Ectodermal cell (in vitro differentiated cells): Measurements from ENCODE around the gene LEFTY2.
"Not testable (repeated sequence)": the region's sequence is repeated elsewhere in the genome, so short reads cannot be mapped to it uniquely, and the experiment has no call there.

Experiments
- H3K27ac ChIP-seq: 2 replicates; pipeline ENCODE4 v1.7.0; 2013; ENCODE audit warnings: mild to moderate bottlenecking, low read depth, low read length; ENCODE audit not compliant: insufficient read depth, poor library complexity, severe bottlenecking
- H3K27me3 ChIP-seq: 2 replicates; pipeline ENCODE4 v1.7.0; 2013; ENCODE audit warnings: mild to moderate bottlenecking, low read length; ENCODE audit not compliant: insufficient read depth, control insufficient read depth, poor library complexity, severe bottlenecking
- H3K36me3 ChIP-seq: one replicate; pipeline ENCODE4 v1.7.0; 2013; ENCODE audit warnings: low read length; ENCODE audit not compliant: control insufficient read depth, insufficient read depth
- H3K4me1 ChIP-seq: one replicate; pipeline ENCODE4 v1.7.0; 2013; ENCODE audit warnings: low read length; ENCODE audit not compliant: control insufficient read depth, insufficient read depth
- H3K4me3 ChIP-seq: 2 replicates; pipeline ENCODE4 v1.7.0; 2013; ENCODE audit warnings: low read depth, low read length, control low read depth; ENCODE audit not compliant: insufficient read depth
- H3K9me3 ChIP-seq: 2 replicates; pipeline ENCODE4 v1.7.0; 2013; ENCODE audit warnings: mild to moderate bottlenecking, low read length, moderate library complexity; ENCODE audit not compliant: control insufficient read depth
- WGBS, 2 experiments: methylation state at CpG; one replicate each; pipeline ENCODE4 v1.1.7; 2013; ENCODE audit warnings: missing lambda C conversion rate in 2 of 2; 5-methylcytosine and 5-hydroxymethylcytosine counted together

The LEFTY2 gene

GRCh38 chr1:225930566-225930965, 10.5 kb downstream of the LEFTY2 start:
- H3K36me3 ChIP-seq, result no peaks in the 10 kb centered on the region
- H3K27ac ChIP-seq, result no peak overlapping the region
- no peaks in the 10 kb centered on the region for H3K9me3 ChIP-seq
- H3K27me3 ChIP-seq, result no peaks in the 10 kb centered on the region
- no peaks in the 10 kb centered on the region for H3K4me1 ChIP-seq
- H3K4me3 ChIP-seq, result no peak overlapping the region
- WGBS, 2 experiments, result 90 to 93% methylated on average over 2 of the region's 2 CpGs

GRCh38 chr1:225929462-225929861, 11.6 kb downstream of the LEFTY2 start:
- not testable (repeated sequence) for H3K4me1 ChIP-seq, H3K36me3 ChIP-seq, H3K27ac ChIP-seq, H3K9me3 ChIP-seq, H3K4me3 ChIP-seq, H3K27me3 ChIP-seq
- WGBS, 2 experiments, result 93 to 98% methylated on average over 2 to 3 of the region's 3 CpGs

- no peaks in the 10 kb centered on the region for H3K36me3 ChIP-seq
- H3K27ac ChIP-seq, result no peak overlapping the region
- H3K4me3 ChIP-seq, result no peak overlapping the region
- no peaks in the 10 kb centered on the region for H3K4me1 ChIP-seq
- no peaks in the 10 kb centered on the region for H3K9me3 ChIP-seq
- no peaks in the 10 kb centered on the region for H3K27me3 ChIP-seq
- WGBS, 2 experiments, result 93% methylated on average over 13 to 14 of the region's 14 CpGs
Observed at GRCh38 chr1:225928186-225929175, 12.5 kb downstream of the LEFTY2 start.

DNA sequence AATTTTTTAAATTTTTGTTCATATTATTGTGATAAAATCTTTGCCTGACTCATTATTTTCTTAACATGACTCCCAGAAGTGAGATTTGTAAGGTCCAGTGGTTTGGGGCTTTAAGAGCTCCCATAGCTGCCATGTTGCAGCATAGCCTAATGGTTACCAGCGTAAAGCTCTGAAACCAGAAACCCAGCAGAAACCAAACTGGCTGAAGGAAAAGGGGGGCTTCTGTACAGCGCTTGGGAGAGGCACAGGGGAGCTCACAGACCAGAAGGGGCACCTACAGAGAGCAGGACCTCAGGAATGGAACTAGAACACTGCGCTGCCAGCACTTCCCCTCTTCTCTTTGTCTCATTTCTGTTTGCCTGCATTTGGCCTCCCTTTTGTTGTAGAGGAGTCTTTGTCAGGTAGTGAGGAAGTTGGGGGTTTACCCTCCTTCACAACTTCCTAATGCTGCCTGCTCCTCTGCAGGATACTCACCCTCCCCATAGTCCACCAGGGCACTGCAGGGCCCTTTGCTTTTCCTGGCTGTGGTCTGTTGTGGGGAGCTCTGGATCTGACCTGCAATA, 14.4 kb downstream of the LEFTY2 start:
- H3K4me3 ChIP-seq, result no peak overlapping the region
- 86 to 94% methylated on average over 3 of the region's 3 CpGs for WGBS, 2 experiments
- no peak overlapping the region for H3K27ac ChIP-seq
- peaks cover 11% of the 10 kb centered on the region for H3K4me1 ChIP-seq
- no peaks in the 10 kb centered on the region for H3K36me3 ChIP-seq
- no peaks in the 10 kb centered on the region for H3K27me3 ChIP-seq
- no peaks in the 10 kb centered on the region for H3K9me3 ChIP-seq

DNA sequence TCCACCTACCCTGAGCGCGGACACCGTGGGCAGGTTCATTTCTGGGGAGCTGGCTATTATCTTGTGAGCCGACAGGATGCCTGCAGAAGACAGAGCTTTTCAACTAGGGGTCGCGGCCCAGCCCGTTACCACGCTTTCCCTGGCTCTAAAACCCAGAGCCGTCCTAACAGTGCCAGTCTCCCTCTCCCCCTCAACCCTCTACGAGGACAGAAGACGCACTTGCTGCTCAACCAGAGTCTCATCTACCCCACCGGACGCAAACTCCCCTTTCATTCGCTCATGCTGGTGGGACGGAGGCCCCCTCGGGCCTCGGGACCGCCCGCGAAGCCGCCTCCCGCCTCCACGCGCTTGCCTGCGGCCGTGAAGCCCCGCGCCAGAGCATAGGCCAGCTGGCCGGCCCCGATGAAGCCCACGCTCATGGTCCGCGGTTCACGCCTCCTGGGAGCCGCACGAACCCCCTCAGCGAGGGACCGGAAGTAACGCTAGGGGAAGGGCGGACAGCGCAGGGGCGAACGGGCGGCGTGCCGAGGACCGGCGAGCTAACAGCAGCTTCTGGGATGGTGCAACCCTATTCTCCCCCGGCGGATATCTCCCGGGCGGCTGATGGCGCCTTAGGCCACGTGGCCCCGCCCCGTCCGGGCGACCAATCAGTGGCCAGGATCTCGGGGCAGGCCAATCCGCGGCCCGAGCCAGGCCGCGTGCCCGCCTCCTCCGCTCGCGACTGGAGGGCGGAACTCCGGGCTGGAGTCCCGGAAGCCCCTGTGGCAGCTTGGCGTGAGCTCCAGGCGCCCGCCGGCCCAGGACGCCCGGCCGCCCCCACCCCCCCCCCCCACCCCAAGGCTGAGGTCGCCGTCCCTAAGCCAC, 17.1 kb downstream of the LEFTY2 start, which contains the start of gene PYCR2:
TSS of gene PYCR2 (minus strand) at position 559 of the 864 bp plus-strand sequence. CDS start at position 419, 140 bp downstream.
- Histone ChIP-seq H3K36me3 (peaks cover 19% of the 10 kb centered on the region), H3K27me3 (no peaks in the 10 kb centered on the region), H3K4me3 (peak within 1 kb of the TSS; percentile 83), H3K9me3 (no peaks in the 10 kb centered on the region), H3K4me1 (peaks cover 11% of the 10 kb centered on the region), H3K27ac (peak within 1 kb of the TSS; percentile 81)
- WGBS, 2 experiments, result 0% methylated on average over 80 of the region's 80 CpGs

DNA sequence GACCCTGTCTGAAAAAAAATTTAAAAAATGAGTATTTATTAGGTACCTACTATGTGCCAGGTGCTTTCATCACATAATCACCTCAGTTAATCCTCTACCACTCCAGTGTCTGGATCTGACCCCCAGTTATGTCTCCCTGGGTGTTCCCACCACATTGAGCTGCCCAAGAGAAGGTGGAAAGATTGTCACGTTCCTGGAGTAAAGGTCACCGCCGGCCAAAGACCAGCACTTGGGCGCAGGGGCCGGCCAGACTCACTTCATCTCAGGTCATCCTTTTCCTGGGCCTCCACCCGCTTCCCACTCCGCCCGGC, 17.7 kb downstream of the LEFTY2 start:
- Histone ChIP-seq H3K36me3 (peaks cover 19% of the 10 kb centered on the region), H3K27me3 (no peaks in the 10 kb centered on the region), H3K9me3 (no peaks in the 10 kb centered on the region), H3K4me3 (peak overlapping the region; percentile 83), H3K4me1 (peaks cover 11% of the 10 kb centered on the region), H3K27ac (peak overlapping the region; percentile 81)
- WGBS, 2 experiments, result 8 to 9% methylated on average over 8 of the region's 8 CpGs

- Histone ChIP-seq H3K4me1 (peaks cover 11% of the 10 kb centered on the region), H3K4me3 (no peak overlapping the region), H3K9me3 (no peaks in the 10 kb centered on the region), H3K27ac (no peak overlapping the region), H3K27me3 (no peaks in the 10 kb centered on the region), H3K36me3 (peaks cover 19% of the 10 kb centered on the region)
- 95 to 96% methylated on average over 23 of the region's 23 CpGs for WGBS, 2 experiments
Observed at GRCh38 chr1:225921734-225922709, 19.0 kb downstream of the LEFTY2 start.

DNA sequence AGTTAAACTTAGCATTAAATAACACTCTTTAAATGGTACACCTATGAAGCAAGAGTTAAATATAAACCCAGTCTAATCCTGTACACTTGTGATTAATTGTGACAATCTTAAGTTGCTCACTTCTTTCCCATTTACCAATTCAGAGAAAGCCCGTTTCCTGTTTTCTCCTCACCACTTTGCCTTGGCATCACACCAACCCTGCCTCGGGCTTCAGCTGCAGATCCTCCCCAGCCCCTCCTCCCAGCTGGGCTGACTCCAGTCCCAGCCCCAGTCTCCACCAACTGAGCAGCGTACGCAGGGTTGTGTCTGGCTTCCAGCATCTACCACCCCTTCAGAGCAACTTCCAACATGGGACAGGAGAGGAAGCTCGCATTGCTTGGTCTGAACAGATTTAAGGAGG, 21.1 kb downstream of the LEFTY2 start:
- Histone ChIP-seq H3K27ac (no peak overlapping the region), H3K4me3 (no peak overlapping the region), H3K9me3 (no peaks in the 10 kb centered on the region), H3K27me3 (no peaks in the 10 kb centered on the region), H3K4me1 (peaks cover 11% of the 10 kb centered on the region), H3K36me3 (peaks cover 19% of the 10 kb centered on the region)
- 96 to 97% methylated on average over 5 of the region's 5 CpGs for WGBS, 2 experiments

DNA sequence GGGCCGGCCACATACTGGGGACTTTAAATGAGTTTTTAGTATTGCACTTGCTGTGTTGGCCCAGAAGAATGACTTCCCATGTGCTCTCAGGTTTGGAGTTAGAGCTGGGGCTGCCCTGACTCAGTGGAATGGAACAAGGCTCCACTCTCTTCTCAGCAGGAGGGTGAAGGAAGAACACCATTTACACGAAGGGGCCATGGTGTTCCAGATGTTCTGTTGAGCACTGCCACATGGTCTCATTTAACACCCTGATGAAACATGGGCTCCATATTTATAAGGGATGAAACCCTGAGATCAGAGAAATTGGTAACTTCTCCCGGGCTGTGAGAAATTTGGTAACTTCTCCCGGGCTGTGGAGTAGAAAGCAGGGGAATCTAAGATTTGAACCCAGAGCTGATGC, 22.7 kb downstream of the LEFTY2 start:
- whole genome bisulfite sequencing, 2 experiments, result 93 to 94% methylated on average over 4 of the region's 4 CpGs
- Histone ChIP-seq H3K27me3 (no peaks in the 10 kb centered on the region), H3K4me1 (peaks cover 11% of the 10 kb centered on the region), H3K4me3 (no peak overlapping the region), H3K9me3 (no peaks in the 10 kb centered on the region), H3K27ac (no peak overlapping the region), H3K36me3 (peaks cover 19% of the 10 kb centered on the region)
